ENCODE results near the gene SLC22A15.

GRCh38 chr1:116062201-116062600 lies 85.9 kb downstream of the SLC22A15 start:
- TF ChIP-seq POLR2A (IDR thresholded peaks at IDR 0.05; ENCODE audit: low read depth, low read length) = no peak
- no peak for TF ChIP-seq TAF1 (IDR thresholded peaks at IDR 0.05; ENCODE audit: borderline replicate concordance, low read depth, low read length)

Measured in GM12892 (cell line).